Kidney glomerular epithelial cell (primary cell): ENCODE results near the gene RAB17.

Source experiments
- DNase-seq: peaks from one replicate; lab custom pipeline; 2025; lab: John Stamatoyannopoulos, UW

Gene RAB17

GRCh38 chr2:237558961-237559641 lies 31.4 kb downstream of the RAB17 start:
- peak; percentile 48 for DNase-seq

DNA sequence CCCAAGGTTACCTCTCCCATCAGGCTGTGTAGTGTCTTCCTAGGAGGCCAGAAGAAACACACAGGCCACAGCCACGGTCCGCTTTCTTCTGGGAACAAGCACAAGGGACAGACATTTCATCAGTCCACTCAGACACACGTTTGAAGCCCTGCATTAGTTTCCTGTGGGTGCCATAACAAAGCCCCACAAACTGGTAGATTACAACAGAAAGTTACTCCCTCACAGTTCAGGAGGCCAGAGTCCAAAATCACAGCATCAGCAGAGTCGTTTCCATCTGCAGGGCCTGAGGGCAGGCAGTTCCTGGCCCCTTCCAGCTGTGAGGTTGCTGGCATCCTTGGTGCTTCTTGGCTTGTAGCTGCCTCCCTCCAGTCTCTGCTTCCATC lies 32.9 kb downstream of the RAB17 start:
- DNase-seq, result no peak

DNA sequence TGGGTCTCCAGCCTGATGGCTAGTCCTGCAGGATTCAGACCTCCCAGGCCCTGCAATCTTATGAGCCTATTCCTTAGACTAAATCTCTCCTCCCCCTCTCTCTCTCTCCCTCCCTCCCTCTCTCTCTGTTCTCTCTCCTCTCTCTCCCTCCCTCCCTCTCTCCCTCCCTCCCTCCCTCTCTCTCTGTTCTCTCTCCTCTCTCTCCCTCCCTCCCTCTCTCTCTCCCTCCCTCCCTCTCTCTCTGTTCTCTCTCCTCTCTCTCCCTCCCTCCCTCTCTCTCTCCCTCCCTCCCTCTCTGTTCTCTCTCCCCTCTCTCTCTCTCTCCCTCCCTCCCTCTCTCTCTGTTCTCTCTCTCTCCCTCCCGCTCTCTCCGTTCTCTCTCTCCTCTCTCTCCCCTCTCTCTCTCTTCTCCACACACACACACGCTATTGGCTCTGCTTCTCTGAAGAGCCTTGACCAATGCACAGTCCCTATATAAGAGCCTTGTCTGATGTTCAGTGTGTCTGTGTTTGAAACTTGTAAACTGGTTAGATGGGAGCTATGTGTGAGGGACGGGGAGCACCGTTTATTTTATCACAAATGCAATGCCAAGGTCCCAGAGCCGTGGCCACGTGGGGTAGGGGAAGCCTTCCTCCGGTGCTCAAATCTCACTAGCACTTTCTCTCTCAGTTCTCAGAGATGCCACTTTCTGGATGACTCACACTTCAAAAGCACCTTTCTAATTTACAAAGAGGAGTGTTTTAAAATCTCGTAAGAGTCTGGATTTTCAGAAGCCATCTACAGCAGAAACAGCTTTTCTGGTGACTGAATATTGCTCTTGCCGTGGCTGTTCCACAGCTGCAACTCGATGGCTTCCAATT lies 33.5 kb downstream of the RAB17 start:
- DNase-seq, result no peak

DNA sequence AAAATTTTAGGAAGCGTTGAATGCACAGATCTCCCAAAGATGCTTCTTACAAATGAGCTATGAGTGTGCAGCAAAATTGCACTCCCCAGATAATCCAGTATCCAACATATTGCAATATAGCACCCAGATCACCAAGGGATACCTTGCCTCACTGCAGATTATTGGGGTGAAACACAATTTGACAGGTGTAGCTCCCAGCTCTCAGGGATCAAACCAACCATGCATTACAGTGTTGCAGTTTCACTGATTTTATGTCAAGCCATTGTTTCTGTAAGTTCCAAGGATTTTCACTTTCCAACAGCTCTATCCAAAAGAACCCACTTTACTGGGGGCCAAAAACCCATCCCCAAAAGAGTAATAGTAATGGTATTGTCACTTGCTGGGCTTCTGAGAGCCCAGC lies 35.0 kb downstream of the RAB17 start:
- DNase-seq, result no peak

DNA sequence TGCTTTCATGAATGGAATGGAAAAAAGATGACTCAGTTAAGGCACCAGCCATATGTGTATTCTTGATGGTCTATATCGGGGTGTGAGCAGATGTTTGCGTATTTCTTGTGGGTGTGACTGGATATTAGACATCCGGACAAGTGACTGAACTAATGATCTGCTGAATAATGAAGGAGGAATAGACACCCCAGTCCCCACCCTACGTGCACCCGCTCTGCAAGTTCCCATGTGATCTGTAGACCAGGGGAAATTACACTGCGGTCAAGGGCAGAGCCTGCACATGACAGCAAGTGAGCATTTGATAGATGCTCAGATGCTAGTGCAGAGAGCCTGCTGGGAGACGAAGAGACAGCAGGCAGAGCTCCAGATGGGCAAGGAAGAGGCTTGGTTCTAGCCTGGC lies 36.6 kb downstream of the RAB17 start:
- no peak for DNase-seq

DNA sequence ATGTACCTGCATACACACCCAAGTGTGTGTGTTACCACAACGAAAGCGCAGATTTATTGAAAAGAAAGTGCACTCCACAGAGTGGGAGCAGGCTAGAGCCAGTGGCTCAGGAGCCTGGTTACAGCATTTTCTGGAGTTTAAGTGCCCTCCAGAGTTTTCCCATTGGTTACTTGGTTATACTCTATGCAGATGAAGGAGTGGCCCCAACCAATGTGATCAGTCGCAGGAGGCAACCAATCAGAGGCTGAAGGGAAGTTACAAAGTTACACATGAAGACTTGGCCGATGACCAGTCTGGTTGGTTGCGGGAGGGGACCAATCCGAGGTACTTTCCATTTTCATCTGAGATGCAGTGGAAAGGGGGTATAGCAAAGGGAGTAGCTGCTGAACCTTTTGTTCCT lies 37.6 kb downstream of the RAB17 start:
- no peak for DNase-seq

DNA sequence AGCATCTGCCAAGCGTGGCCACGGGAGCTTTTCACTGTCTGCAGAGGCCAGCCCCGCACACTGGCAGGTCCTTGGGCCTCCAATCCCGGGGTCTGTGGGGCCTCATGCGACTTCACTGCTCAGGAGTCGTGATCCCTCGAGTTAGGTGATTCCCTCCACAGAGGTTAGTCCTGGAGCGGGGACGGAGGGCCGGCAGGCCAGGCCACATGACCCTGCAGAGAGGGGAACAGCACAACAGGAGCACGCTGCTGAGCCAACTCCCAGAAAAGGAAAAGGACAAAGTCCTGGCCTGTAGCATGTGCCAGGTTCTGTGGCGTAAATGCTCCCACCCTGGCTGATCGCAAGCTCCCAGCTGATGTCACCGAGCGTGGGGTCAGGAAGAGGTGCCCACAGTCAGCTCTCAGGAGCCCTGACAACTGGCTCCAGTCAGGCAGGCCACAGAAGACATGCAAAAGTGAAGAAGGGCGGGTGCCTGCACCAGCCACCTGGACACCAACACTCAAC lies 39.4 kb downstream of the RAB17 start:
- no peak for DNase-seq

DNA sequence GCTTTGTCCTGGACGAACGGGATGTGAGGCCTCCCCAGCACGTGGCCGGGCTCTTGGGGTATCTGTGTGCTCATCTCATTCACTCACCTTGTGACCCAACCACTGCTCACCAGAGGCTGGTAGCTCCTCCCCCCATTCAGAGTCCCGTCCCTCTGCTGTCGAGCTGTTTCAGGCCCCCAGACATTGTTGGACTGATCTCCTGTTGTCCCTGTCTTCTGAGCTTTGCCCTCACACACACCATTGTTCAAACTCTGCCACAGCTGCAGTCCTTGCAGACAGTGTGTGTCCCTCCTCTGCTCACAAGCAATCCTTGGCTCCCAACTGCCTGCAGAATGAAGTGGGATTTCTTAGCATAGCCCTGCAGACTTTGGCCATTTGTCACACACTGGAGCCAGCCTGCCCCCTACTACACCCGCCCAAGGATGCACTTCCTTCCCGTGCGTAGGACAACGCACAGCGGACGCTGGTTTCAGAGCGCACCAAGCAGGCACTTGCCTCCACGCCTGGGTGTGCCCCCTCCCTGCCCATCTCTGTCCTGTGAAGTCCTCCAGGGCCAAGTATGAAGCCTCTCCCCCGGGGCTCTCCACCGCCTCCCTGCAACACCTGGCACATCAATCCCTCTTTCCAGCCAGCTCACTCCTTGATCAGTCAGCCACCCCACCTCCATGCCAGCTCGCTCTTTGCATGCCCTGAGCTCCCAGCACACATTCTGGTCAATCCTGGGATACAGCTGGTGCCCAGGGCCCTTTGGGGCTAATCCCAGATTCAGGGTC lies 40.7 kb downstream of the RAB17 start:
- DNase-seq, result no peak

- DNase-seq, result no peak
These were observed 41.3 kb downstream of the RAB17 start for GRCh38 chr2:237549216-237549615.

DNA sequence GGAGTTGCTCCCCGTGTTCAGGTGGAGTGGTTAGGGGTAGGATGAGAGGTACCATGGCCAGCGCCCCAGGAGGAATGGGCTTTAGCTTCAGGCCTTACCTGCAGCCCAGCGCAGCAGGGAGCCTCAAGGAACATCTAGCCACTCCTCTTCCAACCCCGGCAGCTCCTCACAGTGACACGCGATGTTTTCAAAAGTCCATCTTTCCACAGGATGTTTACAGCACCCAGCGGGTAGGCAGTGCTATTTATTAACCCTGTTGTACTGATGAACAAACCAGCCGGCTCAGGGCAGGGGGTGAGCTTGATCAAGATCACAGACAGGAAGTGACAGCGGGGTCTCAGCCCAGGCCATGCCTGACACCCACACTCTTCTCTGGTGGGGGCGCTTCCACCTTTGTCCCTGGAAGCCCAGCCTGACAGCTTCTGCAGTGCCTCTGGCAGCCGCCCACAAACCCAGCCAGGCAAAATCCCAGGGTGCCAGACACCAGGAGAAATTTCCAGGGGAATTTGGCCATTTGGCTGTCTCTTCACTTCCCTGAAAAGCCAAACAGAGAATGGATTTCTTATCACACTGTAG lies 42.6 kb downstream of the RAB17 start:
- no peak for DNase-seq

- DNase-seq, result no peak
These were observed 43.6 kb downstream of the RAB17 start for GRCh38 chr2:237546876-237547395.

- DNase-seq, result no peak
These were observed 44.3 kb downstream of the RAB17 start for GRCh38 chr2:237546040-237546875.

- no peak for DNase-seq
These were observed 48.4 kb downstream of the RAB17 start for GRCh38 chr2:237542001-237542704.

GRCh38 chr2:237541243-237541642 lies 49.3 kb downstream of the RAB17 start:
- no peak for DNase-seq

GRCh38 chr2:237540823-237541222 lies 49.7 kb downstream of the RAB17 start:
- no peak for DNase-seq

- no peak for DNase-seq
These were observed 50.2 kb downstream of the RAB17 start for GRCh38 chr2:237540223-237540775.

DNA sequence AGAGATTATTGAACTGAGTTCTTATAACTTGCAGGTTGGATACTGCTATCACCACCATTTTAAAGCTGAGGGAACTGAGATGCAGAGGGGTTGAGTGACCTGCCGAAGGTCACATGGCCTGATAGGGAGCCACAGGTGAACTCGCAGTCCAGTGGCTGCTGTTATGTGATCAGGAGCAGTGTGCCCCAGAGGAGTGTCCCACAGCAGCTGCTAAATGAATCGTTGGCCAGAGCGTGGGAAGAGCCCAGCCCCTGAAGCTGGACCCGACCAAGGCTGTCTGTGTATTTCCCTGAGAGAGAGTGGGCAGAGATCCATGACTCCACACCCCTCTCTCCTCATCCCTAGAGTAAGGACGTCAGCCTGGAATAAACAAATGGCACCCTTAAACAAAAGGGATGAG lies 50.9 kb downstream of the RAB17 start:
- DNase-seq, result no peak

- no peak for DNase-seq
These were observed 51.6 kb downstream of the RAB17 start for GRCh38 chr2:237538901-237539300.

DNA sequence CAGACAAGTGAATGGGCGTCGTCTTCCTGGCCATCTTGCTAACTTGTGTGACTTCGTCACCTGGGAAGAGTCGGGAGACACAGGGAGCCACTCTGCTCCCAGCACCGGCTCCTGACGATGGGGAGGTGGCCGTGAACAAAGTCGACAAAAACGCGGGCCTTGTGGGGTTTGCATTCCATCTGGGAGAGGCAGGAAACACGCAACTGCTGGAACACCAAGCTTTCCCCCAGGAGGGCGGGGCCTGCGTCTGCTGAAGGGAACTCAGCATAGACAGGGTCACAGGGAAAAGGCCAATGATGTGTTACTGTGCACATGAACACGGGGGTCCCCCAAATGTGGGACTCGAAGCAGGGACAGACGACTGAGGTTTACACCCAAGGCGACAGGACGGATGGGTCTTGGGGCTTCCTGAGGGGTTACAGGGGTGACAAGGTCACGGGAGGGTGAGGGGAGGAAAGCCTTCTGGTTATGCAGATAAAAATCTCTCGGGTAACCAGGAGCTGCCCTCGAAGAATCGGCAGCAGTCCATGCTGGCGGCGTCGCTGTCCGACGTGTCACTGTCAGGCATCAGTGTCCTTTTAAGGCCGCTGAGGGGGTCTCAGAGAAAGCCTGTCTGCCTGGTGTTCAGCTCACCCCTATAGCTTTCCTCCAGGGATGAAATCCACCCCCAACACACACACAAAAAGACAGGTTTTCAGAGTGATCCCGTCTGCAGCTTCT lies 52.4 kb downstream of the RAB17 start:
- no peak for DNase-seq
